ENCODE measurements around the gene GUCY2F. TPM values are rescaled to one million over a fixed set of nuclear protein-coding genes. Genes with fewer than 3 reads are reported as not detected.
A peak's percentile ranks its signal among the peaks of the same experiment; 100 is the strongest.

GUCY2F gene
- polyA plus RNA-seq, 1 donor = not detected

- no peak for DNase-seq
Measured at GRCh38 chrX:109392895-109393294, 89.0 kb downstream of the GUCY2F start.

GRCh38 chrX:109390556-109390955, 91.3 kb downstream of the GUCY2F start:
- DNase-seq = no peak

- DNase-seq = no peak
Measured at GRCh38 chrX:109389917-109390316, 92.0 kb downstream of the GUCY2F start.

- DNase-seq = peak; percentile 19
Measured at GRCh38 chrX:109384699-109385098, 97.2 kb downstream of the GUCY2F start.

- DNase-seq = no peak
Measured at GRCh38 chrX:109382332-109382731, 99.6 kb downstream of the GUCY2F start.

- DNase-seq = no peak
Measured at GRCh38 chrX:109378281-109378680, 103.6 kb downstream of the GUCY2F start.

GRCh38 chrX:109374262-109374960, 107.5 kb downstream of the GUCY2F start:
- DNase-seq = no peak

- DNase-seq = no peak
Measured at GRCh38 chrX:109373468-109373867, 108.4 kb downstream of the GUCY2F start.

- DNase-seq = no peak
Measured at GRCh38 chrX:109372716-109373115, 109.2 kb downstream of the GUCY2F start.

- no peak for DNase-seq
Measured at GRCh38 chrX:109372291-109372690, 109.6 kb downstream of the GUCY2F start.

GRCh38 chrX:109362101-109362500, 119.8 kb downstream of the GUCY2F start:
- DNase-seq = no peak

GRCh38 chrX:109360301-109360700, 121.6 kb downstream of the GUCY2F start:
- no peak for DNase-seq

GRCh38 chrX:109357706-109358105, 124.2 kb downstream of the GUCY2F start:
- no peak for DNase-seq

GRCh38 chrX:109356684-109357083, 125.2 kb downstream of the GUCY2F start:
- no peak for DNase-seq

GRCh38 chrX:109352066-109352588, 129.8 kb downstream of the GUCY2F start:
- peak; percentile 33 for DNase-seq

GRCh38 chrX:109351557-109351956, 130.3 kb downstream of the GUCY2F start:
- DNase-seq = no peak

GRCh38 chrX:109350551-109350950, 131.3 kb downstream of the GUCY2F start:
- no peak for DNase-seq

- DNase-seq = no peak
Measured at GRCh38 chrX:109350051-109350450, 131.8 kb downstream of the GUCY2F start.

GRCh38 chrX:109347632-109348031, 134.3 kb downstream of the GUCY2F start:
- DNase-seq = no peak

GRCh38 chrX:109346491-109346890, 135.4 kb downstream of the GUCY2F start:
- DNase-seq = no peak

GRCh38 chrX:109345856-109346255, 136.0 kb downstream of the GUCY2F start:
- DNase-seq = no peak

- no peak for DNase-seq
Measured at GRCh38 chrX:109344678-109345077, 137.2 kb downstream of the GUCY2F start.

GRCh38 chrX:109344101-109344500, 137.8 kb downstream of the GUCY2F start:
- no peak for DNase-seq

GRCh38 chrX:109343671-109344070, 138.2 kb downstream of the GUCY2F start:
- DNase-seq = no peak

- no peak for DNase-seq
Measured at GRCh38 chrX:109336141-109336540, 145.7 kb downstream of the GUCY2F start.

Measured in hindlimb muscle (tissue), 1 donor.